Loucy (cell line): ENCODE measurements around the gene CHMP4A.

ENCODE experiments used
- CTCF ChIP-seq: fragments of 200-600 bp; sonication (generic); conservative IDR thresholded peaks from 2 replicates; pipeline ENCODE4 v1.5.1; 2014; ENCODE audit warnings: mild to moderate bottlenecking, antibody characterized with exemption, low read length
- EZH2phosphoT487 ChIP-seq: fragments of 200-600 bp; IDR thresholded peaks from 2 replicates; pipeline ENCODE4 v1.6.1; 2018; ENCODE audit warnings: antibody characterized with exemption, mild to moderate bottlenecking, moderate library complexity, borderline replicate concordance

GRCh38 chr14:24252289-24253124, 39.2 kb upstream of the CHMP4A start:
- no peak for TF ChIP-seq CTCF
- no peak for TF ChIP-seq EZH2phosphoT487
